ENCODE results near the gene SNTG2.

DNA sequence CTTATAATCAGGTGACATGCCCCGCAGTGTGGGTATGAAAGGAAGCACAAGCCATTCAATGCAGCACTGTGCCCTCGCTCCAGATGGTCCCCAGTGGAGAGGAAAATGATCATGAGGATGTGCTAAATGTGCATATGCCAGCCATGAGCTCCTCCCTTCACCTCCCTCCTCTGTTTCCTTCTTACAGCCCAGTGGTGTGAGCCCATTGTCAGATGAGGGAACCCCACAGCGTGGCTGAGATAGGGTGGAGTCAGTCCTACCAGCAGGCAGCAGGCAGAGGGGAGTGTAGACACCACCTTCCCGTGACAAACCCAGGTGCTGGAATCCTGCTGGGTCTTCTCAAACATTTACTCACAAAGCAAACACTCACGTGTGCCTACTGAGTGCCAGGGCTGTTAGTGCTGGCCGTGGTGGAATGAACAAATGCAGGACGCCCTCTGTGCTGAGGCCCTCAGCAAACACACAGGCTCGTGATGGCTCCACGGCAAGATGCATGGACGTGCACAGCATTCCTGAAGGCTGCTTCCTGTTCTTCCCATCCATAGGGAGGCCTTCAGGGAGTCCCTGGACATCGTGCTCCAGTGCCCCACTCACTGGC, 280.9 kb downstream of the SNTG2 start:
- TF ChIP-seq POLR2AphosphoS5 (IDR thresholded peaks at IDR 0.05; ENCODE audit: insufficient read depth, low read depth, low read length) (no peak), POLR2A (IDR thresholded peaks at IDR 0.05; ENCODE audit: low read depth, low read length) (no peak), FOS (IDR thresholded peaks at IDR 0.05; ENCODE audit: borderline replicate concordance, insufficient read depth, low read length) (no peak), EZH2 (IDR thresholded peaks at IDR 0.05; ENCODE audit: borderline replicate concordance, low read depth, low read length, severe bottlenecking) (no peak), JUN (IDR thresholded peaks at IDR 0.05; ENCODE audit: borderline replicate concordance, insufficient read depth, insufficient read length, low read depth) (no peak), MYC (IDR thresholded peaks at IDR 0.05; ENCODE audit: low read depth, low read length) (no peak)
- TF ChIP-seq, protein P1, sequence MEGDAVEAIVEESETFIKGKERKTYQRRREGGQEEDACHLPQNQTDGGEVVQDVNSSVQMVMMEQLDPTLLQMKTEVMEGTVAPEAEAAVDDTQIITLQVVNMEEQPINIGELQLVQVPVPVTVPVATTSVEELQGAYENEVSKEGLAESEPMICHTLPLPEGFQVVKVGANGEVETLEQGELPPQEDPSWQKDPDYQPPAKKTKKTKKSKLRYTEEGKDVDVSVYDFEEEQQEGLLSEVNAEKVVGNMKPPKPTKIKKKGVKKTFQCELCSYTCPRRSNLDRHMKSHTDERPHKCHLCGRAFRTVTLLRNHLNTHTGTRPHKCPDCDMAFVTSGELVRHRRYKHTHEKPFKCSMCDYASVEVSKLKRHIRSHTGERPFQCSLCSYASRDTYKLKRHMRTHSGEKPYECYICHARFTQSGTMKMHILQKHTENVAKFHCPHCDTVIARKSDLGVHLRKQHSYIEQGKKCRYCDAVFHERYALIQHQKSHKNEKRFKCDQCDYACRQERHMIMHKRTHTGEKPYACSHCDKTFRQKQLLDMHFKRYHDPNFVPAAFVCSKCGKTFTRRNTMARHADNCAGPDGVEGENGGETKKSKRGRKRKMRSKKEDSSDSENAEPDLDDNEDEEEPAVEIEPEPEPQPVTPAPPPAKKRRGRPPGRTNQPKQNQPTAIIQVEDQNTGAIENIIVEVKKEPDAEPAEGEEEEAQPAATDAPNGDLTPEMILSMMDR (IDR thresholded peaks at IDR 0.05; ENCODE audit: extremely low read depth in 1 of 2, insufficient read depth in 1 of 2, low read depth in 1 of 2, low read length in 2 of 2), result no peak
- TF ChIP-seq, protein P2, sequence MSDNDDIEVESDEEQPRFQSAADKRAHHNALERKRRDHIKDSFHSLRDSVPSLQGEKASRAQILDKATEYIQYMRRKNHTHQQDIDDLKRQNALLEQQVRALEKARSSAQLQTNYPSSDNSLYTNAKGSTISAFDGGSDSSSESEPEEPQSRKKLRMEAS (IDR thresholded peaks at IDR 0.05; ENCODE audit: insufficient read depth, insufficient read length), result no peak
